ENCODE data around the gene GINS2. TPM values are rescaled to one million over a fixed set of nuclear protein-coding genes. Genes with fewer than 3 reads are reported as not detected.

GINS2 gene
- total RNA-seq, 1 donor from 2014 or later = 53.7 TPM

DNA sequence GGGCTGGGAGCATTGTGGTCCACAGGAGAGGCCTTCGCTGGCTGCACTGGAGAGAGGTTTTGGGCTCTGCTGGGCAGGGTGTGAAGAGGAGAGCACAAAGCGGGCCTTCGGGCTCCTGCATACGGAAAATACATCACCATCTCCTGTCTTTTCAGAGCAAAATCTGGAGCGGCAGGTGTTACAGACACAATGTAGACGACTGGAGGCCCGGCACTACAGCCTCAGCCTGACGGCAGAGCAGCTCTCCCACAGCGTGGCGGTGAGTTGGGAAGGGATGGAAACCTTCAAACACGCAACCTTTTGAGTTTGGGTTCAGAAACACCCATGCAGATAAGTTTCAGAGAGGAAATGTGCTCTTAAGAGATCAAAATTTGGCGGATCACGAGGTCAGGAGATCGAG lies 17.9 kb downstream of the GINS2 start:
- intact Hi-C loops (cut with micrococcal nuclease) = no loop called here

DNA sequence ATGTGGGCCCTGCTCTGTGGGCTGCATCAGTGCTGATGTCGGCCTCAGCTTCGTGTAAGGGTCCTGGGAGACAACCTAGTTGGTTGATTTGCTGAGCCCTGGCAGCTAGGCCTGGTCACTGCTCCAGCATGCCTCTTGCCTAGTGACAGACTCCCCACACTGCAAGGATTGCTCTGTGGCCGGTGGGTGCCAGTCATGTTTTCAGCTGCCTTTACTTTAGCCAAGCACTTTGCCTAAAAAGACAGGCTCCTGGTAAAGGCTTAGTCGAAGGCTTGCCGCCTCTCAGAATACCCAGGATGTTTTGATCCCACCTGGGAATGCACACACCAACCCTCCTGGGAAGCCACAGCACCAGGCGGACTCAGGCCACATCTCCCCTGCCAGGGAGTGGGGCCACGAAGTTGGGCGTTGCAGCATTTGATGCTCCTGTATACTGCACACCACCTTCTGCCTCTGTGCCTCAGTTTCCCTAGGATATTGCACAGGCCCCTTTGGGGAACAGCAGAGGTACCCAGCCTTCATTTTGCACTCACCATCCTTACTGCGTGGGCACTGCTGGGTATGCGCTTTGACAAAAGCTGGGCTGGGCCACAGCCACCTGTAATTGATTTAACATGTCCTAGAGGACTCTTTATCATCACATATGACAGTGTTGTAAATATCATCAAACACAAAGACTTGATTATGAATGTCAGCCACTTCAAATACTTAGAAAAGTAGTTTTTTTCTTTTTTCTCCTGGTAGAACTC lies 19.9 kb downstream of the GINS2 start:
- intact Hi-C loops (cut with micrococcal nuclease) = no loop called here

DNA sequence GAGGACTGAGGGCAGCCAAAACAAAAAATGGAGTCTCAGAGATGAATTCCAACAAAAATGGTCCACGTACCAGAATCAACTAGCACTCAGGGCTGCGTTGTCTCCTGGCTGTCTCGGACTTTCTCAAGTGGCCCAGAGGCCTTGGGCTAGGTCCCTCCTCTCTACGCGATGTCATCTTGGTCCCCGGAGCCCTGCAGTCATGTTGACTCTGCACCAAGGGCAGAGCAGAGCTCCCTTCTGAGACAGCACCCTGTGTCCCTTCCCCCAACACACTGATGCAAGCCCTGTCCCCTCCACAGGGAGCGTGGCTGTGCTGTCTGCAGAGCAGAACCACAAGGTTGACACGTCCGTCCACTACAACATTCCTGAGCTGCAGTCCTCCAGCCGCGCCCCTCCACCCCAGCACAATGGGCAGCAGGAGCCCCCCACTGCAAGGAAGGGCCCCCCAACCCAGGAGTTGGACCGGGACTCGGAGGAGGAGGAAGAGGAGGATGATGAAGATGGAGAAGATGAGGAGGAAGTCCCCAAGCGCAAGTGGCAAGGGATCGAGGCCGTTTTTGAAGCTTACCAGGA lies 20.8 kb downstream of the GINS2 start:
- intact Hi-C loops (cut with micrococcal nuclease) = no loop called here

DNA sequence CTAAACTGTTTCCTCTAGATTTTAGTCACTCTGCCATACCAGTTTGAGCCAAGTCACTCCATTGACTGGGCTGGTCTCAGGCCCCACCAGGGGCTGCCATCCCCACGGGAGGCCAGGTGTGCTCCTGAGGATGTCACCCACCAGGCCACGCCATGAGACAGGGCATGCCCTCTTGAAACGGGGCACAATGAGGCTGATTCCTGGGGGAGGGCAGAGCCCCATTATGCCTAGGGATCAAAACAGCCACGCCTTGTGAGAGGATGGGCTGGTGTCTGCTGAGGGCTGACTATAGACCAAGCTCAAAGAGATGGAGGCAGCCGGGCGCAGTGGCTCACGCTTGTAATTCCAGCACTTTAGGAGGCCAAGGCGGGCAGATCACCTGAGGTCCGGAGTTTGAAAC lies 21.5 kb downstream of the GINS2 start:
- intact Hi-C loops (cut with micrococcal nuclease) = no loop called here

DNA sequence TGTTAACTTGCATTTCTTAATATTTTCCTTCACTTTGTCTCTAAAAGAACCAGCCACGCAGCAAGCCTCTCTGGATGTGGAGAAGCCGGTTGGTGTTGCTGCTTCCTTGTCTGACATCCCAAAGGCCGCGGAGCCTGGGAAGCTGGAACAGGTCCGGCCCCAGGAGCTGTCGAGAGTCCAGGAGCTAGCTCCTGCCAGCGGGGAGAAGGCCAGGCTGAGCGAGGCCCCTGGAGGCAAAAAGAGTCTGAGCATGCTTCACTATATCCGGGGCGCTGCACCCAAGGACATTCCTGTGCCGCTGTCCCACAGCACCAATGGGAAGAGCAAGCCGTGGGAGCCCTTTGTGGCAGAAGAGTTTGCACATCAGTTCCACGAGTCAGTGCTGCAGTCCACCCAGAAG lies 22.8 kb downstream of the GINS2 start:
- intact Hi-C loops (cut with micrococcal nuclease) = no loop called here

DNA sequence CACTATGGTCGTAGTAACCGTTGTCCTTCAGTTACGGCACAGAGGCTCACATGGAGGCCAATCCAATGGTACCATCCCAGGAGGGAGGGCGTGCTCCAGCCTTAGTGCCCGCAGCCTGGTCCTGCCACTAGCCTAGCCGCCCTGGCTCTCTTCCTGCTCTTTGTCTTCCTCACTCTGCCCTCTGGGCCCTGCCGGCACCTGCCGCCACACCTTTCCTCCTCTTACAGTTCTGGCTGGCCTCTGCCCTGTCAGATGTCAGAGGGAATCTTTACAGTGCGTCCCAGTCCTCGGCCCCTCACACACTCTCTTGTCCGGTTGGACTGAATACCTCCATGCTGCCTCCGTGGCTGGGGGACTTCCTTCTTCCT lies 23.4 kb downstream of the GINS2 start:
- intact Hi-C loops (cut with micrococcal nuclease) = no loop called here

DNA sequence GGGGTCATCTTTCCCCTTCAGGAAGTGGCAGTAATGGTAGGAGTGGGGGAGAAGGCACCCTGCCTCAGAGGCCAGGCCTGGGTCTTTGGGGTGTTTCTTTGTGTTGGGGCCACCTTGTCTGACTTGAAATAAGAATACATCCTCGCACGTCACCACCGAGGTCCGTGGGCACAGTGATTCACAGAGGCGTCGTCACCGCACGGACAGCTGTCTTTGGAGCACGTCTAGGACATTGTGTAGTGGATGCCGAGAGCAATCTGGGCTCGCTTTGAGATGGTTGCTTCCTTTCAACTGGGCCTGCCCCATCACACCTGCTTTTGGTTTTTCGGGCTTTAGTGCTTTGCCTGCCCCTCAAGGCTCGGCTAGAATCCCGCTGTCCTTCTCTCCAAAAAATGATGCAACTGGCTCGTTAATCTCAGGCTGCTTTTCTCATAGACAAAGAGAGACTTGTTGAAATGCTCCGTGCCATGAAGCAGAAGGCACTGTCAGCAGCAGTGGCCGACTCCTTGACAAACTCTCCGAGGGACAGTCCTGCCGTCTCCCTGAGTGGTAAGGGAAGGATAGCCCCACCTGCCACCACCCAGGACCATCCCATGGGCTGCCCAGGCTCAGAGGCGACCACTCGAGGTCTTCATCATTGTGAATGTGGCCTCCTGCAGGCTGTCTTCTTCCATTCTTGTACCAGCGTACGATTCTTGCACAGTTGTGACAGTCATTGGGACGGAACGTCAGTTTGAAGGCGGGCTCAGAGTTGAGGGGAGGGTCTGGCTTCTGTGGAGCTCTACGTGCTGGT lies 24.0 kb downstream of the GINS2 start:
- intact Hi-C loops (cut with micrococcal nuclease) = no loop called here

DNA sequence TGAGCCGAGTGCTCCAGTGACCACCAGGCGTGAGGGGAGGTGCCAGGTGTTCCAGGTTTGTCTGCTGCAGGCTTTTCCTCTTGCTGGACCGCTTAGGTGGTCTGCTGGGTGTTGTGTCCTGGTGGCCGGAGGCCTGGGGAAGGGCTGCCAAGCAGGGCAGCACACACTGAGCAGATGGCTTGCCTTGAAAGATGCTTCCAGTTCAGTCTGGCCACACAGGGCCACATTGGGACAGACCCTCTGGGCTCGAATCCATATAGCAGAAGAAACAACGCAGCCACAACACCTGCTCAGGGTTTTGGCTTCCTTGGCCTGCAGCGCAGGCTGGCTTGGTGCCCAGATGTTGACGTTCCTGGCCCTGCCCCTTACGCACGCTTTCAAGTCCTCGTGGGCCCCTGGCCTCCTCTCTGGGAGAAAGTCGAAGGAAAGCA lies 24.8 kb downstream of the GINS2 start:
- intact Hi-C loops (cut with micrococcal nuclease) = no loop called here

DNA sequence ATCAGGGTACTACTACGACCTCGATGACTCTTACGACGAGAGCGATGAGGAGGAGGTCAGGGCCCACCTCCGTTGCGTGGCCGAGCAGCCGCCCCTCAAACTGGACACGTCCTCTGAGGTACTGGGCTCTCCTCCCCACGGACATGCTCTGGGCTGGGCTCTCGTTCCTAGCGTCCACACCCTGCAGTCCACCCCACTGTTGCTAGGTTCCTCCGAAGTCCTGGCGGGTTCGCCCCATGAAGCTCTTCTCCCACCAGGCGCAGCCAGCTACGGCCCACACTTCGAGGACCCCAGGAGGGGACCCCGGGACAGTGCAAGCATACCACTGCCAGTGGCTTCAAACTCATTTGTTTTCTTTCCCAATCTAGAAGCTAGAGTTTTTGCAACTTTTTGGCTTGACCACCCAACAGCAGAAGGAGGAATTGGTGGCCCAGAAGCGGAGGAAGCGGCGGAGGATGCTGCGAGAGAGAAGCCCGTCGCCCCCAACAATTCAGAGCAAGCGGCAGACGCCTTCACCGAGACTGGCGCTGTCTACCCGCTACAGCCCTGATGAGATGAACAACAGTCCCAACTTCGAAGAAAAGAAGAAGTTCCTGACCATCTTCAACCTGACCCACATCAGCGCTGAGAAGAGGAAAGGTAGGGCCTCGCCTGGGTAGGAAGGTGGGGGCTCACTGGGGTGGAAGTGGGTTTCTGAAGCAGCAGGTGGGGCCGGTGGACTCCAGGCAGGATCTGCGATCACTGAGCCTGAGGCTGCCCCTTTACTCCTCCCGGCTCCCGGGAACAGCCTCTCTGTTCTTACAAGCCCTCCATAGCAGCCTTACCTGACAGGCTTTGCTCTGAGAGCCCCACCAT lies 25.6 kb downstream of the GINS2 start:
- intact Hi-C loops (cut with micrococcal nuclease) = no loop called here

DNA sequence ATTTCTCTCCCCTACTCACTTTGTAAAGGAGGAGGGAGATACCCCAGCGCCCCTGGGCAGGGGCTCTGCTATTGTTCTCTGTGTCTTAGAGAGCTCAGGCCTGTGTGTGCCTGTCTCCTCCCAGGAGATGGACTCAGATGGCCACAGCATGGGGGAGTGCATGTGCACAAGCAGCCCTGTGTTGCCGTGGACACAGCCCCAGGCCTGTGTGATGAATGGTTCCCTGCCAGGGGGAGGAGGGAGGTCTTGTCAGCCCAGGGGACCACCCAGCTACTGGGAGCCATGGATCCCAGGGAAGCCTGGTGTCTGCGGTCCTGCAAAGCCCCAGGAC lies 26.3 kb downstream of the GINS2 start:
- intact Hi-C loops (cut with micrococcal nuclease) = no loop called here

- intact Hi-C loops (cut with micrococcal nuclease) = no loop called here
These were observed 26.8 kb downstream of the GINS2 start for GRCh38 chr16:85661740-85662481.

DNA sequence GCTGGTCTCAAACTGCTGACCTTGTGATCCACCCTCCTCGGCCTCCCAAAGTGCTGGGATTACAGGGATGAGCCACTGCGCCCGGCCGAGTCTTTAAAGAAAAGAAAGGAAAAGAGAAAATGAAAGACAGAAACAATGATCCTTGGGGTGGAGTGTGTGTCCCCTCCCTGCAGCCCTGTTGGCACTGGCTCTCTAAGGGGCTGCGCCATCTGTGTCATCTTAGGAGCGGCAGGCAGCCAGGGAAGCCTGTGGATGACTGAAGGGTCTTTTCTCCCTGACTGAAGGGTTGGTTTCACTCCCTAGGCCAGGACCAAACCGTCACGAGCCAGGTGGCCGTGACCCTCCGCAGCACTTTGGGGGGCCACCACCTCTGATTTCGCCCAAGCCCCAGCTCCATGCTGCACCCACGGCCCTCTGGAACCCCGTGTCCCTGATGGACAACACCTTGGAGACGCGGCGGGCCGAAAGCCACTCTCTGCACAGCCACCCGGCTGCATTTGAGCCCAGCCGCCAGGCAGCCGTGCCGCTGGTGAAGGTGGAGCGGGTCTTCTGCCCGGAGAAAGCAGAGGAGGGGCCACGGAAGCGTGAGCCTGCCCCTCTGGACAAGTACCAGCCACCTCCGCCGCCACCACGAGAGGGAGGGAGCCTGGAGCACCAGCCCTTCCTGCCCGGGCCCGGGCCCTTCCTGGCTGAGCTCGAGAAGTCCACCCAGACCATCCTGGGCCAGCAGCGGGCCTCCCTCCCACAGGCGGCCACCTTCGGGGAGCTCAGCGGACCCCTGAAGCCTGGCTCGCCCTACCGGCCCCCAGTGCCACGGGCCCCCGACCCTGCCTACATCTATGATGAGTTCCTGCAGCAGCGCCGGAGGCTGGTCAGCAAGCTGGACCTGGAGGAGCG lies 27.7 kb downstream of the GINS2 start:
- intact Hi-C loops (cut with micrococcal nuclease) = no loop called here

DNA sequence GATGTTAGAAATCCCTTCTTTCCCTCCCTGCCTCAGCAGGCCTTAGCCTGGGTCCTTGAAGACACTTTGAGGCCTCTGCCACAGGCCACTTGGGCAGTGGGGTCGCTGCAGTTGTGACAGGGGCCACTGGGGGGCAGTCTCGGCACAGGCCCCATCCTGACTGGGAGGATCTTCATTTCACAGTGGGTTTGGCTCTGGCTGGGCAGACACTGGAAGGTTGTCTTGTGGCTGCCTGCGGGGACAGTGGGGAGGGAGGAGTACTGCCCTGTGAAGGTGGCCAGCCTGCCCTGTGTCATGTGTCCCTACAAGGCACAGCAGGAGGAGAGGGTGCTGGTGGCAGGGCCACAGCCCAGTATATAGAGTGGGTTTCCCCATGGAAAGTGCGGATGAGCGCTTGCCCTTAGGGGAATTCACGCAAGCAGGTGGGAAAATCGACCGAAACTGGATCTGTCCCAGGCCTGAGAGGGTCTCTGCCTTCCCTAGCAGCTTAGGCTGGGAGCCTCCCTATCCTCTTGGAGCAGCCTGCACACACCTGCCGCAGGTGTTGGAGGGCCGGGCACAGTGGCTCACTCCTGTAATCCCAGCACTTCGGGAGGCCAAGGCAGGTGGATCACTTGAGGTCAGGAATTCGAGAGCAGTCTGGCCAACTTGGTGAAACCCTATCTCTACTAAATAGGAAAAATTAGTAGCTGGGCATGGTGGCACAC lies 28.8 kb downstream of the GINS2 start:
- intact Hi-C loops (cut with micrococcal nuclease) = loop anchor here (1.0 kb wide), 1 partner anchor 58 kb away; no protein-coding TSS in a partner anchor

DNA sequence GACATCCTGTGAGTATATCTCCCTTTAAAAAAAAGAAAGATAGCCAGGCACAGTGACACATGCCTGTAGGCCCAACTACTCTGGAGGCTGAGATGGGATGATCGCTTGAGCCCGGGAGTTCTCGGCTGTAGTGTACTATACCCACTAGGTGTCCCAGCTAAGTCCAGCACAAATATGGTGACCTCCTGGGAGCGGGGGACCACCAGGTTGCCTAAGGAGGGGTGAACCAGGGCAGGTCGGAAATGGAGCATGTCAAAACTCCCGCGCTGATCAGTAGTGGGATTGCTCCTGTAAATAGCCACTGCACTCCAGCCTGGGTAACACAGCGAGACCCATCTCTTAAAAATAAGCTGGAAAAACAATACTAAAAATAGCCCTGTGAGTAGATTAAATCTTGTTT lies 29.4 kb downstream of the GINS2 start:
- intact Hi-C loops (cut with micrococcal nuclease) = loop anchor here (1.0 kb wide), 1 partner anchor 59 kb away; no protein-coding TSS in a partner anchor

DNA sequence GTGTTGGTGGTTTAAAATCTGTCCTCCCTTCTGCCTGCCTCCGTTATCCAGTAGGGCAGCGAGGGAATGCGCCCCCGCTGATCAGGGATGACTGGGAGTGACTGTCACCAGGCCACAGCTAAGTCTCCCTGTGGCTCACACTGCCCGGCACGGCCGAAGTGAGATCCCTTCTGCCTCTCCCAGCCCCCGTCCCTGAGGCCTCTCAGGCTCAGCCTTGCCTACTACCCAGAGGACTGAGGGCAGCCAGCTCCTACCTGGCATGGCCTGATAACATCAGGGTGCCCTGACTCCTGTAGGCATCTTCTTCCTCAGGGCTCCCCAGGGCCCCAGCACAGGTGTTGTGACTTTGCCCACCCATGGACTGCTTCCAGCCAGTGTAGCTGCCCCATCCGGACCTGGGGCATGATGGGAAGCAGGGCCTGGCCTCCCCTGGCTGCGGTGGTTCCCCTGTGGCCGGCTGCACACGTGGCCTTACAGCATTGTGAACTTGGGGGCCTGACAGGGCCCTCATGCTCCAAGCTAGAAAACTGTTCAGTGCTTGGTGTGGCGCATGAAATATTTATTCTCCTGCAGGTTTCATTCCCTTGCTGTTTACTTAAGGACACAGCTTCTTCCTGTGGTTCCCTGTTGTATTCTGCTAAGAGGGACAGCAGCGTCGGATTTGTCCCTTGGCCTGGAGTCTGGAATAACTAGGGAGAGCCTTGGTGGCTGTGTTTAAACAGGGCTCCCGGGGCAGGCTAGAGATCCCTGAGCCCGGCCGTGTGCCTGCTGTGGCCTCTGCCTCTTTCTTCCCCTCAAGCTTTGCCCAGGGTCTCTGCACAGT lies 30.0 kb downstream of the GINS2 start:
- intact Hi-C loops (cut with micrococcal nuclease) = loop anchor here (1.0 kb wide), 1 partner anchor 60 kb away; no protein-coding TSS in a partner anchor

- intact Hi-C loops (cut with micrococcal nuclease) = no loop called here
These were observed 30.8 kb downstream of the GINS2 start for GRCh38 chr16:85657996-85658395.

GRCh38 chr16:85657267-85657650 lies 31.5 kb downstream of the GINS2 start:
- intact Hi-C loops (cut with micrococcal nuclease) = no loop called here
